ENCODE results near the gene DHX40.

- no peak for TF ChIP-seq CTCF (IDR thresholded peaks at IDR 0.05)
- TF ChIP-seq POLR2A (IDR thresholded peaks at IDR 0.05): no peak
- no peak for TF ChIP-seq POLR2AphosphoS5 (IDR thresholded peaks at IDR 0.05)
- TF ChIP-seq EP300 (IDR thresholded peaks at IDR 0.05): no peak
Observed at GRCh38 chr17:59632398-59632797, 67.0 kb downstream of the DHX40 start.
